Measurements from ENCODE around the gene ZBTB11. TPM values are rescaled to one million over a fixed set of nuclear protein-coding genes. Genes with fewer than 3 reads are reported as not detected.
"Not testable (repeated sequence)": the region's sequence is repeated elsewhere in the genome, so short reads cannot be mapped to it uniquely, and the experiment has no call there.

The ZBTB11 gene, protein sequence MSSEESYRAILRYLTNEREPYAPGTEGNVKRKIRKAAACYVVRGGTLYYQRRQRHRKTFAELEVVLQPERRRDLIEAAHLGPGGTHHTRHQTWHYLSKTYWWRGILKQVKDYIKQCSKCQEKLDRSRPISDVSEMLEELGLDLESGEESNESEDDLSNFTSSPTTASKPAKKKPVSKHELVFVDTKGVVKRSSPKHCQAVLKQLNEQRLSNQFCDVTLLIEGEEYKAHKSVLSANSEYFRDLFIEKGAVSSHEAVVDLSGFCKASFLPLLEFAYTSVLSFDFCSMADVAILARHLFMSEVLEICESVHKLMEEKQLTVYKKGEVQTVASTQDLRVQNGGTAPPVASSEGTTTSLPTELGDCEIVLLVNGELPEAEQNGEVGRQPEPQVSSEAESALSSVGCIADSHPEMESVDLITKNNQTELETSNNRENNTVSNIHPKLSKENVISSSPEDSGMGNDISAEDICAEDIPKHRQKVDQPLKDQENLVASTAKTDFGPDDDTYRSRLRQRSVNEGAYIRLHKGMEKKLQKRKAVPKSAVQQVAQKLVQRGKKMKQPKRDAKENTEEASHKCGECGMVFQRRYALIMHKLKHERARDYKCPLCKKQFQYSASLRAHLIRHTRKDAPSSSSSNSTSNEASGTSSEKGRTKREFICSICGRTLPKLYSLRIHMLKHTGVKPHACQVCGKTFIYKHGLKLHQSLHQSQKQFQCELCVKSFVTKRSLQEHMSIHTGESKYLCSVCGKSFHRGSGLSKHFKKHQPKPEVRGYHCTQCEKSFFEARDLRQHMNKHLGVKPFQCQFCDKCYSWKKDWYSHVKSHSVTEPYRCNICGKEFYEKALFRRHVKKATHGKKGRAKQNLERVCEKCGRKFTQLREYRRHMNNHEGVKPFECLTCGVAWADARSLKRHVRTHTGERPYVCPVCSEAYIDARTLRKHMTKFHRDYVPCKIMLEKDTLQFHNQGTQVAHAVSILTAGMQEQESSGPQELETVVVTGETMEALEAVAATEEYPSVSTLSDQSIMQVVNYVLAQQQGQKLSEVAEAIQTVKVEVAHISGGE
- total RNA-seq (2014; rRNA removed; shearing (Covaris generic)), result 22.5 and 23.8 TPM in 2 replicates
- 23.5 and 31.2 TPM in 2 replicates for polyA plus RNA-seq (2014; cell fraction: nucleus; rRNA removed)

DNA sequence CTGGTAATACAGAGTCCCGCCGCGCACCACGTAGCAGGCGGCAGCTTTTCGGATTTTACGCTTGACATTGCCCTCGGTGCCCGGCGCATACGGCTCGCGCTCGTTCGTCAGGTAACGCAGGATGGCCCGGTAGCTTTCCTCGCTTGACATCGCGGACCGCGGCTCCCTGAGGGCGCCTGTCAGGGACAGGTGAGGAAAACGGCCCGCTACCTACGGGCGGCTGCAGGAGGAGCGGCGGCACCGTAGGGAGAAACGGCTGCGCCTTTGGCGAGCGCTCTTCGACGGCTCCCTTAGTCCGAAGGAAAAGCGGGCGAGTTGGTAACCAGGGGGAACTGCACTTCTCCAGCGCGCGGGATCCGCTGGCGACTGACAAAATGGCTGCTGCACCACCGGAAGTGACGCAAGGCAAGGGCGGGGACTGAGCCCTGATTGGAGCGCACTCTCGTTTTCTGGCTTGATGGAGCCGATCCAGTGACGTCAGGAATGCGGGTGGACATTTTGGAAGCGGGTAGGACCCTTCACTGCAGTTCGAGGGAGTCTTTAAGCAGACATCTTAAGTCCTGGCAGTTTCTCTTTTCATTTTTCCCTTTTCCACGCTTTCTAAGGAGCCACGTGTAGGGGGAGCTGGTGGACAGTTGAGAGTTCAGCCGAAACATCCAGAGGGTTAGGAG is at the start of gene ZBTB11:
TSS of gene ZBTB11 (minus strand) at position 368 of the 671 bp plus-strand sequence. CDS start at position 150, 218 bp downstream.
- peak; percentile 99 for DNase-seq (ENCODE audit: extremely low read depth, low read depth)

DNA sequence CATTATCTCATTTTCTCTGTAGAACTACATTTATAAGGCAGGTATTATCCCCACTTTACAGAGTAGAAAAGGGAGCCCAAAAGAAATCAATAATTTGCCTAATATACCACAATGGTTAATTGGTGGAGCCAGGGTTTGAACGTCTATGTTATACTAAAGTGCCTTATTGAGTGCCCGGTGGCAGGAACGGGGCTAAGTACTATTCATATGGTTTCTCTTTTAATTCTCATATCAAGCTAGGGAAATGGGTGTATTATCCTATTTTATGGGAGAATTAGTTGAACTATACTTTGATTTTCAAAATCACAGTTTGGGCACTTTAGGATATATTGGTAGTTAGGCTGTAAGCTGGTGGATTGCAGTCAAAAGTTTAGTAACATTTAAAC is 49.0 kb upstream of the ZBTB11 start:
- no peak for DNase-seq (ENCODE audit: extremely low read depth, low read depth)

DNA sequence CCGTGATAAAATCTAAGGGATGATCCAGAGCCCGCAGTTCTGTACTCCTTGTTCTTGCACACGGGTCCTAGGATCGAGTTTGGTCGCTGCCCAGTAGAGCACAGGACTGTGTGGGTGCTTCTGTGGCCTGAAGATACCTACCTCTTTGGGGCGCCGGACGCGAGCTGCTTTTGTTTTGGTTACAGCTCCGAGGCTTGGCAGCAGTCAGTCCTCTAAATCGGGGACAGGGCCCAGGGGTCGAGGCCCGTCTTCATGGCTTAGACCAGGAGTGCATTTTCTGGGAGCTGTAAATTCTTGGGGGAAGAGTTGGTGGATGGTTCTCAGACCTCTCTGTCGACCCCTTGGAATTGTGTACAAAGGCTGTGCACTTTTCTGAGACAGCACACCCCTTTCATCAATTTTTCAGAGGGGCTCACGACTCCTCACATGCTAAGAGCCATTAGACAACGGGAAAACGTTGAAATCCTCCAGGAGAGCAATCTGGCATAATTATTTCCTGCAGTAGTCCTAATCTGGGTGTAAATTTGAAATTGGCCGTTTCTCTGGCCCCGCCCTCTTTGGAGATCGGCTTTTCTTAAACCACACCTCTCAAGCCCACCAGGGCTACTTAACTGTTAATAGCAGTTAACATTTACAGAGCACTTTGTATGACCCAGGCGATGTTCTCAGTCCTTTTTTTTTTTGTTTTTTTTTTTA is 48.4 kb upstream of the ZBTB11 start:
- no peak for DNase-seq (ENCODE audit: extremely low read depth, low read depth)

DNA sequence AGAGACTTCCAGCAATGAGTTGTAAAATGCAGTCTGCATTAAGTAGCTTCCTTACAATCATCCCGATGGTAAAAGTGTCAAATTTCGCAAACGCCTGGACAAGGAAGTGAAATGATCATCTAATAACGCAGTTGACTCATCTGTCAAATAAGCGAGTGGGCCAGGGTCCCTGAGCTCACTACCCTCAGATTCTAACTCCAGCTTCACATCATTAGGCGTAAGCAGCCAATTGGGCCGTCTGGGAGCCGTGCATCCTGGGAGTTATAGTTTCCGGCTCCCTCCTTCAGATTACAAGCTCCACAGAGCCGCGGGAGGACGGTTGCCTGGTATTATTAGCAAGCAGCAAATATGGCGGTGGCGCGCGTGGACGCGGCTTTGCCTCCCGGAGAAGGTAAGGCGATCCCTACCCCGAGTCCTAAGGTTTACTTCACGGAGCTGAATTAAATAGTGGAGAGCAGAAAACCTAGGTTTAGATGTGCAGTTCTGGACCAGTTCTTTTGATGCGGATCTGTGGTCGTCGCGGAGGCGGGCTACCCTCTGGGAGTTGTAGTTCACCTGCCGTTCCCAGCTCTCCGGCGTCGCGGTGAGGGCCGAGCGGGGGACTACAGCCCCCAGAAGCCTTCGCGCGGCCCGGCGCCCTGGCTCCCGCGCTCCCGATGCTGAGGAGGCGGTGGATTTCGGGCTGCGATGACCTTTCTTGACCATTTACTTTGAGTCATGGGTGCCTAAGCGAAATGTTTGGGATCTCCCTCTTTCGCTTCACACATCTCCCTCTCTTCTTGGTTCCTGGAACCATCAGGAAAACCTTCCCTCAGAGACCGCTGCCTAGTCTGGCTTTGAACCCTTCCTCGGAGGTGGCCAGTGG is 47.6 kb upstream of the ZBTB11 start, which contains the start of gene CEP97:
TSS of gene CEP97 (plus strand) at position 286 of the 865 bp plus-strand sequence. CDS start at position 349, 63 bp downstream.
- peak; percentile 84 for DNase-seq (ENCODE audit: extremely low read depth, low read depth)

DNA sequence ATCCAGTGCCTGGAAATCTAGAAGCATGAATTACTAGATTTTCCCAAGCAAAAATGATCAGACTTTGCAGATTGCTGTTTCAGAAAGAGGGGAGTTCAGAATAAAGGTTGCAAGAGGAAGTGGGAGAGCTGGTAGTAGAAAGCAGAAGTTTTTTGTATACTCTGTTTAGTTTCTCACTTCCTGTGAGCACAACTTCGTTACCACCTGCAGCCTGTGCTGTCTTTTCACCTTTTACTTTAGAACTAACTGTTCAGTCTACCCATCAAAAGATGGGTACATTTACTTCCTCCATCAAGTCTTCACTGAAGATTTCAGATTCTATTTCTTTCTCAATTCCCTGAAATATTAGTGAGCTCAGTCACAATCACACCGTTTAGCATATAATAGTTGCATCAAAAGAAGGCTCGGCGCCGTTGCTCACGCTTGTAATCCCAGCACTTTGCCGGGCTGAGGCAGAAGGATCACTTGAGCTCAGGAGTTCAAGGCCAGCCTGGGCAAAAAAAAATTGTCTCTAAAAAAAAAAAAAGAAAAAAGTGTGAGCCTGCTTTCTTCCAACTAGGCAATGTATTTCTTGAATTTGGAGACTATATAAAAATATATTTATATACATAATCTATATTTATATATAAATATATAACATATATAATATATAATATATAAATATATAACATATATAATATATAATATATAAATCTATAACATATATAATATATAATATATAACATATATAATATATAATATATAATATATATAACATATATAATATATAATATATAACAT is 45.7 kb upstream of the ZBTB11 start:
- DNase-seq (ENCODE audit: extremely low read depth, low read depth), result no peak

DNA sequence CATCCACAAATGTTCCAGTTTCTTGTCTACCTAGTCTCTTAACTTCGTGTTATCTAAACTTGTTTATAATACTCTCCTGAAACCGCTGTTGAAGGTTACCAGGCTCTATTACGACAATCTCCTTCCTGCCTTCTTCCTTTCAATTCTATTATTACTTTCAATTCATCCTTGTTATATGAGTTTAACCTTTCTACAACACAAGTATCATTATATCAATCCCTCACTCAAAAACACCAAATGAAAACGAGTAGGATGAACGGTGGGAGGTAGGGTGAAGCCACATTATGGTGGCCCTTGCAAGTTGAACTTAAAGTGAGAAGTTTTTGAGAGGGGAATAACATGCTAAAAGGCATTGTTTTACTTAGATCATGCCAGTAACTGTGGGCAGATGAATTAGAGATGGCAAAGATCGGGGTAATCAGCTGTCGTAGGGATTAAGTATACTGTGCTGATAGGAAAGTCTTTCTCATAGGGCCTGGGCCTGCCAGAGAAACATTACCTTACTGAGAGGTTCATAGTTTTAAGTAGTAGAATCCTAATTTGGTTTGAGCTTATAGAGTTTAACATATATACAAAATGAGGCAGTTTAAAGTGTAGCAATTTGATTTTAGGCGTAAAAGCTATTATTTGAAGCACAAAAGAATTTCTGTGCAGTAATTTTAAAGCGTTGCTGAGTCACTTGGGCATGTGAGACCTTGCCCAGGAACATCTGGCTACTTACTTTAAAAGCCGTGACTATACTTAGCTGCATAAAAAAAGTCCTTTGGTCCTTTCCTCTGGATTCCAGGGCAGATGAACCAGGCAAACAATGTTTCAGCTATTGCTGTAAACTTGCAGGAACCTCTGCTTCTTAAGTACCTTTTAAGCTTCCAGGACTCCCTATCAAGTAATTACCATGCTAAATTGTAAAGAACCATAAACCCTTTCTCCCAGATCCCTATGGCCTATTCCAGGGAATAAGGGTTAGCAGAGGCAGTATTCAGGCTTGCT is 44.2 kb upstream of the ZBTB11 start:
- DNase-seq (ENCODE audit: extremely low read depth, low read depth), result no peak

DNA sequence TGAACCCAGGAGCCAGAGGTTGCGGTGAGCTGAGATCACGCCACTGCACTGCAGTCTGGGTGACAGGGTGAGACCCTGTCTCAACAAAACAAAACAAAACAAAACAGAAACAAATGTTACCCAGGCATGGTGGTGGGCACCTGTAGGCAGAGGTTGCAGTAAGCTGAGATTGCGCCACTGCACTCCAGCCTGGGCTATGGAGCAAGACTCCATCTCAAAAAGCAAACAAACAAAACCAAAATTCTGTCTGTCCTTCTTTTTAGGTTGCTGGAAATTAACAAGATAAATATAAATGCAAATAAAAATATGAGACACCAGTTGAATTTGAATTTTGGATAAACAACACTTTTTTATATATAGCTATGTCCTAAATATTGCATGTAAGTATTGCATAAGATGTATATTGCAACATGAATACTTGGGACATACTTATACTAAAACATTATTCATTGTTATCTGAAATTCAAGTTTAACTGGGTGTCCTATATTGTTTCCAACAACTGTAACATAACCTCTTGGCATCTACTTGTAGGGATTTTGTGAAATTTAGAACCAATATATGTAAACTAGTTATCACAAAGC is 42.8 kb upstream of the ZBTB11 start:
- no peak for DNase-seq (ENCODE audit: extremely low read depth, low read depth)

DNA sequence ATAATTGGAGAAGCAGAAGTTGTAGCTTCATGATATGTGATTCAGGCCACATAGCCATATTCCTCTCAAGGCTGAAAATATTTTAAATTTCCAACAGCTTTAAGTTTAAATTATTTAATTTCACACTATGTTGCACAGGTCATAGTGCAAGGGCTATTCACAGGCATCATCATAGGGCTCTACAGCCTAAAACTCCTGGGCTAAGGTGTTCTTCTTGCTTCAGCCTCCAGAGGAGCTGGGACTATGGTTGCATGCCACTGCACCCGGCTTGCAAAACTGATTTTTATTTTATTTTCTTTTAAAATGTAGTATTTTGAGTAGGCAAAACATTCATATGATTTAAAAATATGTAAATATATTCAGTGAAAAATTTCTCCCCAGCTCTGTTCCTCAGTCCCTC is 41.5 kb upstream of the ZBTB11 start:
- DNase-seq (ENCODE audit: extremely low read depth, low read depth), result no peak

DNA sequence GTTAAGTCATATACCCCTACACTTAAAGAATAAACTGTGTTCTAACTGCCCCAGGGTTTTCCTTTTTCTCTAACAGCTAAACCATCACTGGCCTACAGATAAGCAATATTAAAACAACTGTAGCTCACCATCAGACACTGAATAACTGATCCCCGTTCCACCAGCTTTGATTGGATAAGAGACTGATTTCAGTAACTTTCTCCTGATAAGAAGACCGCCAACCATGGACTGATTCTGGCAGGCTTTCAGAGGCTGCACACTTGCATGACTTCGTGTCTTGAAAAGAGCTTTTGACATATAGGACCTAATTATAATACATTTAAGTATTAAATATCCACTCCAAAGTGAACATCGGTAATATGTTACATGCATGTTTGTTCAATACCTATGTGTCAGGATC is 32.2 kb upstream of the ZBTB11 start:
- no peak for DNase-seq (ENCODE audit: extremely low read depth, low read depth)

DNA sequence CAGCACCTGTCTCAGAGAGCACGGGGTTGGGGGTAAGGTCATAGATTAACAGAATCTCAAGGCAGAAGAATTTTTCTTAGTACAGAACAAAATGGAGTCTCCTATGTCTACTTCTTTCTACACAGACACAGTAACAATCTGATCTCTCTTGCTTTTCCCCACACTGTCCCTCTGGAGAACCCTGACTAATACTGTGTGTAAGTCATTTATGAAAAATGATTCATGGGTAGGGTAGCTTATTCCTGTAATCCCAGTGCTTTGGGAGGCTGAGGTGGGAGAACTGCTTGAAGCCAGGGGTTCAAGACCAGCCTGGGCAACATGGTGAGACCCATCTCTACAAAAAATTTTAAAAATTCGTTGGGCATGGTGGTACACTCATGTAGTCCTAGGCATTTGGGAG is 27.7 kb upstream of the ZBTB11 start:
- DNase-seq (ENCODE audit: extremely low read depth, low read depth), result not testable (repeated sequence)

DNA sequence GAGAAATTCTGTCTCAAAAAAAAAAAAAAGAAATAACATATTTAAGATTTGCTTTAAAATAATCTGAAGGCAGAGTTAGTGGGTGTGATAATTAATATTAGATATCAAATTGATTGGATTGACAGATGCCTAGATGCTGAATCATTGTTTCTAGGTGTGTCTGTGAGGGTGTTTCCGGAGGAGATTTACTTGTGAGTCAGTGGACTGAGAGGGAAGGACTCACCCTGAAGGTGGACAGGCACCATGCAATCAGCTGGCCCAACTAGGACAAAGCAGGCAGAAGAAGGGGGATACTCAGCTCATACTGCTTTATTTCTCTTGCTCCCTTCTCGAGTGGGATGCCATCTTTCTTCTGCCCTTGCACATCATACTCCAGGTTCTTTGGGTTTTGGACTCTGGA is 26.2 kb upstream of the ZBTB11 start:
- no peak for DNase-seq (ENCODE audit: extremely low read depth, low read depth)

DNA sequence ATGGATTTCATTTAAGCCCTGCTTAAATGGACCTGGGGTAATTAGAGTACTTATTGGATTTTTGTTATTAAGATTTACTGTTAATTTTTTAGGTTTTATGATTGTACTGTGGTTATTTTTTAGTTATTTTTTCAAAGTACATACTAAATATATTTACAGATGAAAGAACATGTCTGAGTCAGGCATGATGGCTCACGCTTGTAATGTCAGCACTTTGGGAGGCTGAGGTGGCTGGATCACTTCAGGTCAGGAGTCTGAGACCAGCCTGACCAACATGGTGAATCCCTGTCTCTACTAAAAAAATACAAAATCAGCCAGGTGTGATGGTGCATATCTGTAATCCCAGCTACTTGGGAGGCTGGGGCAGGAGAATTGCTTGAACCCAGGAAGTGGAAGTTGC is 25.8 kb upstream of the ZBTB11 start:
- DNase-seq (ENCODE audit: extremely low read depth, low read depth), result no peak

DNA sequence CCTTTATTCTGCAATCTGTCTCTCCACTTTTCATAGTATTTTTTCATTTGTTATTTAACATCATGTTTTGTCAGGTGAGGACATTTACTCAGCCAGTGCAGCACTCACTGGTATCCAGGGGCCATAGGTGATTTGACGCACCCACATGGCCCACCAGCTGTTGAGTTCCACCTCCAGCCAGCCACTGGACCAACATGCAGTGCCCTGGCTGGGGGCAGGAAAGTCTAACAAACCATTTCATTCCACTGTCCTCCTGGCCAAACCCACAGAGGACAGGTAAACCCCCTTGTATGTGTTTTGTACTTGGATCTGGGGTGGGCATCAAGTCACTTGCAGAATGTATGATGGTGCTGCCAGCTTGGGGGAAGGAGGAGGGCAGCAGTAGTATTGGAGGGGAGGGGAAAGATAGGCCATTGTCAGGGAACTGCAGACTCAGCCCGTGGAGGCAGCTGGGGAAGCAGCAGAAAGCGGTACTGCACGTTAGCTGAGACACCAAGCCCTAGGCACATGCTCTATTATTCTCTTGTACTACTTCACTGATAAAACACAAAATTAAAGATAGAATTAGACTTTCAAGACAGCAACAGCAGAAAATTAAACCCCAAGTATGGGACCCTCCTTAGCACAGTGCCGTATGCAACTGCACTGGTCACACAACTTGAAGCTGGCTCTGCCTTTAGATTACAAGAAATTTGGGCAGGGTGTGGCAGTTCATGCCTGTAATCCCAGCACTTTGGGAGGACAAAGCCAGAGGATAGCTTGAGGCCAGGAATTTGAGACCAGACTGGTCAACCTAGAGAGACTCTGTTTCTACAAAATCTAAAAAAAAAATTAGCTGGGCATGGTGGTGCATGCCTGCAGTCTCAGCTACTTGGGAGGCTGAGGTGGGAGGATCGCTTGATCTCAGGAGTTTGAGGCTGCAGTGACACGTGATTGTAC is 25.0 kb upstream of the ZBTB11 start:
- no peak for DNase-seq (ENCODE audit: extremely low read depth, low read depth)

DNA sequence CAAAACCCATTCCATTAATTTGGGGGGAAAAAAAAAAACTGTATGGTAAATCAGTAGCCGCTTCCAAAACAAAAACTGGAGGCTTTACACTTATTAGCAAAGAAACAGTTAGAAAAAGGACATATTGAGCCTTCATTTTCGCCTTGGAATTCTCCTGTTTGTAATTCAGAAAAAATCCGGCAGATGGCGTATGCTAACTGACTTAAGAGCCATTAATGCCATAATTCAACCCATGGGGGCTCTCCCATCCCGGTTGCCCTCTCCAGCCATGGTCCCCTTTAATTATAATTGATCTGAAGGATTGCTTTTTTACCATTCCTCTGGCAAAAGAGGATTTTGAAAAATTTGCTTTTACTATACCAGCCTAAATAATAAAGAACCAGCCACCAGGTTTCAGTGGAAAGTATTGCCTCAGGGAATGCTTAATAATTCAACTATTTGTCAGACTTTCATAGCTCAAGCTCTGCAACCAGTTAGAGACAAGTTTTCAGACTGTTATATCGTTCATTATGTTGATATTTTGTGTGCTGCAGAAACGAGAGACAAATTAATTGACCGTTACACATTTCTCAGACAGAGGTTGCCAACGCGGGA is 18.9 kb upstream of the ZBTB11 start:
- peak; percentile 54 for DNase-seq (ENCODE audit: extremely low read depth, low read depth)

DNA sequence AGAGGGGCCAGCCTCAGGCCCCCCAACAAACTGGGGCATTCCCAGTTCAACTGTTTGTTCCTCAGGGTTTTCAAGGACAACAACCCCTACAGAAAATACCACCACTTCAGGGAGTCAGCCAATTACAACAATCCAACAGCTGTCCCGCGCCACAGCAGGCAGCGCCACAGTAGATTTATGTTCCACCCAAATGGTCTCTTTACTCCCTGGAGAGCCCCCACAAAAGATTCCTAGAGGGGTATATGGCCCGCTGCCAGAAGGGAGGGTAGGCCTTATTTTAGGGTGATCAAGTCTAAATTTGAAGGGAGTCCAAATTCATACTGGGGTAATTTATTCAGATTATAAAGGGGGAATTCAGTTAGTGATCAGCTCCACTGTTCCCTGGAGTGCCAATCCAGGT is 17.9 kb upstream of the ZBTB11 start:
- not testable (repeated sequence) for DNase-seq (ENCODE audit: extremely low read depth, low read depth)

All from NCI-H460 (cell line).